Measurements from ENCODE around the gene EIF4E3. TPM values are rescaled to one million over a fixed set of nuclear protein-coding genes. Genes with fewer than 3 reads are reported as not detected.

EIF4E3 gene
- total and polyA plus RNA-seq, 3 donors from 2014 or later = 10.4 to 17.4 (median 15.4) TPM

DNA sequence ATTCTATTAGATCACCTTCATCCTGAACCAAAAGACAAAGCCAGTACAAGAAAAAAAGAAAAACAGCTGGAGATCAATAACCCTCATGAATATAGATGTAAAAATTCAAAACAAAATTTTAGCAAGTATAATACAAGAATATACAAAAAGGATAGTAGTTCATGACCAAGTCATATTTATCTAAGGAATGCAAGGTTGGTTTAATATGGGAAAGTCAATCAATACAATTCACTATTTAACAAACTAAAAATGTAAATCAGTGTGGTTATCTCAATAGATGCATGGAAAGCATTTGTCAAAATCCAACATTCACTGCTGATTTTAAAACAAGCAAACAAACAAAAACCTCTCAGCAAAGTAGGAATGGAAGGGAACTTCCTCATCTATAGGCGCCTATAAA is 17.4 kb upstream of the EIF4E3 start:
- no peak for DNase-seq
- Histone ChIP-seq H3K4me1 (no peaks in the 10 kb centered on the region), H3K9me3 (no peaks in the 10 kb centered on the region), H3K27me3 (no peaks in the 10 kb centered on the region), H3K27ac (no peak overlapping the region), H3K36me3 (ENCODE audit: low read depth, missing control alignments) (no peaks in the 10 kb centered on the region), H3K4me3 (no peak overlapping the region)
- intact Hi-C loops (cut with DNase I; ENCODE audit: low total_unique reads) = no loop called here
- WGBS, 2 donors = 97 to 100% methylated on average over 1 of the region's 1 CpG
- TF ChIP-seq POLR2A (IDR thresholded peaks at IDR 0.05) = no peak
- TF ChIP-seq, protein P1, sequence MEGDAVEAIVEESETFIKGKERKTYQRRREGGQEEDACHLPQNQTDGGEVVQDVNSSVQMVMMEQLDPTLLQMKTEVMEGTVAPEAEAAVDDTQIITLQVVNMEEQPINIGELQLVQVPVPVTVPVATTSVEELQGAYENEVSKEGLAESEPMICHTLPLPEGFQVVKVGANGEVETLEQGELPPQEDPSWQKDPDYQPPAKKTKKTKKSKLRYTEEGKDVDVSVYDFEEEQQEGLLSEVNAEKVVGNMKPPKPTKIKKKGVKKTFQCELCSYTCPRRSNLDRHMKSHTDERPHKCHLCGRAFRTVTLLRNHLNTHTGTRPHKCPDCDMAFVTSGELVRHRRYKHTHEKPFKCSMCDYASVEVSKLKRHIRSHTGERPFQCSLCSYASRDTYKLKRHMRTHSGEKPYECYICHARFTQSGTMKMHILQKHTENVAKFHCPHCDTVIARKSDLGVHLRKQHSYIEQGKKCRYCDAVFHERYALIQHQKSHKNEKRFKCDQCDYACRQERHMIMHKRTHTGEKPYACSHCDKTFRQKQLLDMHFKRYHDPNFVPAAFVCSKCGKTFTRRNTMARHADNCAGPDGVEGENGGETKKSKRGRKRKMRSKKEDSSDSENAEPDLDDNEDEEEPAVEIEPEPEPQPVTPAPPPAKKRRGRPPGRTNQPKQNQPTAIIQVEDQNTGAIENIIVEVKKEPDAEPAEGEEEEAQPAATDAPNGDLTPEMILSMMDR (IDR thresholded peaks at IDR 0.05) = no peak

DNA sequence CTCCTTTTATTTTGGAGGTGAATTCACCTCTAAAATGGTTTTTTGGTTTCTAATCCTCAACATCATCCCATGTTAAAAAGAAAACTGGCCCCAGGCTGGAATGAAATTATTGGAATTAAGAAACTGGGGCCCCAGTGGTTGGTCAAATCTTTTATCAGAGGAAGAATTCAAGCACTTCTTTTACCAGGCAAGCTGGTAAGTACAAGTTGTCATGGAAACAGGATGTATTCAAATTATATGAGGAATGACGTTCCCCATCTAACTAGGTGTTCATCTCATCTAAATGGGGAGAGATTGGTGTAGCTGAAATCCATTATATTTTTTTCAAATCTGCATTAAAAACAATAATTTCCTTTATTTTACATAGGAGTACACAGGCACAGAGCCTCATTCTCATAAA is 9.7 kb upstream of the EIF4E3 start:
- Histone ChIP-seq H3K36me3 (ENCODE audit: low read depth, missing control alignments) (no peaks in the 10 kb centered on the region), H3K27ac (no peak overlapping the region), H3K9me3 (no peaks in the 10 kb centered on the region), H3K4me3 (no peak overlapping the region), H3K4me1 (no peaks in the 10 kb centered on the region), H3K27me3 (no peaks in the 10 kb centered on the region)
- no peak for DNase-seq
- TF ChIP-seq, protein P1 (IDR thresholded peaks at IDR 0.05) = no peak
- no peak for TF ChIP-seq POLR2A (IDR thresholded peaks at IDR 0.05)
- intact Hi-C loops (cut with DNase I; ENCODE audit: low total_unique reads) = no loop called here
- 80 to 83% methylated on average over 1 of the region's 1 CpG for WGBS, 2 donors

DNA sequence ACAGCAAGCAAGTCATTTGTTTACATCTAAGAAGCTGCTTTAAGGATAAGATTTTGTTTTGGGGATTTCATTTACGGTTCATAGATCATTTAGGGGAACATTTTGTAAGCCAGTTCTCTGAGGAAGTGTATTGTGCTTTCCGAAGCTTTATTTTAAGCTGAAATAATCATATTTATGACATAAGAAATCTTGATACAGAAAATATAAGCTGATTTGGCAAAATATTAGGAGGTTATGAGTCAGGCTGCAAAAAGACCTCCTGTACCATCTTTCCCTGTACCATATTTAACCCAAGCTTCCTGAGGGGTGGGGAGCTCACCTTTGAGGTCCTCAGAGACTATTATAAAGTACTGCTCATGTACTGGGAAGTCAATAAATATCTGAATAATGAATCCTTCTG is 8.1 kb upstream of the EIF4E3 start:
- Histone ChIP-seq H3K27me3 (no peaks in the 10 kb centered on the region), H3K9me3 (no peaks in the 10 kb centered on the region), H3K4me3 (no peak overlapping the region), H3K4me1 (no peaks in the 10 kb centered on the region), H3K36me3 (ENCODE audit: low read depth, missing control alignments) (no peaks in the 10 kb centered on the region), H3K27ac (no peak overlapping the region)
- WGBS, 2 donors = 93 to 95% methylated on average over 2 of the region's 2 CpGs
- intact Hi-C loops (cut with DNase I; ENCODE audit: low total_unique reads) = no loop called here
- no peak for DNase-seq
- TF ChIP-seq, protein P1 (IDR thresholded peaks at IDR 0.05) = no peak
- TF ChIP-seq POLR2A (IDR thresholded peaks at IDR 0.05) = no peak

DNA sequence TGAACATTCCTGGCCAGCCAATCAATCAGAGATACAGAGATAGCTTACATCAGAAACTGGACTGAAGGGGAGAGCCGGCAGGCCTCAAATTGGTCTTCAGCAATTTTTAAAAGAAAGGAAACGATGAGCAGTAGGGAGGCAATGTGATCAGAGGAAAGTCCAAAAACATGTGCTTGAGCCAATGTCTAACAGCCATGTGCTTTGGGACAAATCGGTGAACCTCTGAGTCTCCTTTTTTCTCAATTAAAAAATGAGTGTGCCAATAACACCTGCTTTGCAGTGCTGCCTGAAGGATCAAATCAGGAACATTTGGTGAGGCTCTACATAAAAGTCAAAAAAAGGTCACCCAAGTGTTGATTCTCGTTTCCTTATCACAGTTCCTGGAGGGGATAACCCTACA is 7.4 kb upstream of the EIF4E3 start:
- intact Hi-C loops (cut with DNase I; ENCODE audit: low total_unique reads) = no loop called here
- TF ChIP-seq, protein P1 (IDR thresholded peaks at IDR 0.05) = no peak
- no peak for TF ChIP-seq POLR2A (IDR thresholded peaks at IDR 0.05)
- Histone ChIP-seq H3K36me3 (ENCODE audit: low read depth, missing control alignments) (no peaks in the 10 kb centered on the region), H3K4me3 (no peak overlapping the region), H3K9me3 (no peaks in the 10 kb centered on the region), H3K27ac (no peak overlapping the region), H3K27me3 (no peaks in the 10 kb centered on the region), H3K4me1 (no peaks in the 10 kb centered on the region)
- no peak for DNase-seq
- 82 to 87% methylated on average over 4 of the region's 4 CpGs for WGBS, 2 donors

DNA sequence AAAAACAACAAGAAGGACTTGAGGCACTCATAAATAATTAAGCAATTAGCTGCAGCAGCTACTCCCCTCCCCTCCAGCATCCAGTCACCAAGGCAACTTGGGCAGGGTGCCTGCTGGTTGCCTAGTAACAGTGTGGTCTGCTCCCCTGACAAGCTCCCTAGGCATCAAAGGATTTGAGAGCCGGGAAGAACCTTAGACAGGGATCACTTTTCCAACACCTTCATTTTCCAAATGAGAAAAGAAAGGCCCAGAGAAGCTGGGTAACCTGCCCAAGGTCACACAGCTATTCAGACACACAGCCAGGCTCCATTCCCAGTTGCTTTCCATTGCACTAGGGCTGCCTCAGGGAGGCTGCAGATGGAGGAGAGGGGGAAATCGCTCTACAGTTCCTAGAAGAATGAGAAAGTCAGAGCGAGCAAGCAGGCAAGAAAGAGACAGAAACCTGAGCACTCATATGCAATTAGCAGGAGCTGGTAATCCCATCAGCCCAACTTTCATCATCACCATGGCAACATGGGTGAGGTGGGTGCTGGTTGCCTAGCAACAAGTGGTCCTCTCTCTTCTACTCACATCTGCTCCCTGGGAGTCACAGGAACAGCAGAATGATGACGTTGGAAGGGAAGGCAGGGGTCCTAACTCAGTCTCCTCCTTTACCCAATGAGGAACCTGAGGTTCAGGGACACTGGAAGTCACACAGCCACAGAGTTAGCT is 3.6 kb upstream of the EIF4E3 start:
- TF ChIP-seq POLR2A (IDR thresholded peaks at IDR 0.05) = no peak
- TF ChIP-seq, protein P1 (IDR thresholded peaks at IDR 0.05) = no peak
- H3K27me3 ChIP-seq = no peaks in the 10 kb centered on the region
- WGBS, 2 donors = 65 to 69% methylated on average over 4 of the region's 4 CpGs
- H3K36me3 ChIP-seq (ENCODE audit: low read depth, missing control alignments) = no peaks in the 10 kb centered on the region
- intact Hi-C loops (cut with DNase I; ENCODE audit: low total_unique reads) = no loop called here
- H3K4me3 ChIP-seq = no peak overlapping the region
- peaks cover 9% of the 10 kb centered on the region for H3K4me1 ChIP-seq
- H3K27ac ChIP-seq = no peak overlapping the region
- DNase-seq = no peak
- H3K9me3 ChIP-seq = no peaks in the 10 kb centered on the region

Measured in testis (tissue), 3 donors.